Osteoblast (primary cell): ENCODE results near the gene C1orf210. TPM values are rescaled to one million over a fixed set of nuclear protein-coding genes. Genes with fewer than 3 reads are reported as not detected.
A peak's percentile ranks its signal among the peaks of the same experiment; 100 is the strongest.

Experiments used
- DNase-seq: peaks from one replicate; pipeline ENCODE4 v3.0.0; 2011; ENCODE audit warnings: low spot score, mixed read lengths; ENCODE audit not compliant: insufficient read length; ENCODE audit errors: missing footprints
- H2AFZ ChIP-seq: 2 replicates; pipeline ENCODE4 v1.6.0; 2011; ENCODE audit warnings: mild to moderate bottlenecking, low read length
- H3K27ac ChIP-seq: 2 replicates; pipeline ENCODE4 v1.5.1; 2011; ENCODE audit warnings: mild to moderate bottlenecking, low read depth, low read length, moderate library complexity
- H3K27me3 ChIP-seq: 2 replicates; pipeline ENCODE4 v1.6.0; 2012; ENCODE audit warnings: mild to moderate bottlenecking, control low read depth, inconsistent platforms, low read length, moderate library complexity; ENCODE audit not compliant: insufficient read depth
- H3K36me3 ChIP-seq: 2 replicates; pipeline ENCODE4 v1.5.1; 2011; ENCODE audit warnings: mild to moderate bottlenecking, low read length, control low read depth, moderate library complexity; ENCODE audit not compliant: insufficient read depth
- H3K4me1 ChIP-seq: 2 replicates; pipeline ENCODE4 v1.5.1; 2011; ENCODE audit warnings: mild to moderate bottlenecking, low read length, control low read depth, moderate library complexity; ENCODE audit not compliant: insufficient read depth
- H3K4me2 ChIP-seq: 2 replicates; pipeline ENCODE4 v1.6.0; 2011; ENCODE audit warnings: mild to moderate bottlenecking, low read length; ENCODE audit not compliant: insufficient read depth
- H3K4me3 ChIP-seq: fragments of 200-600 bp; sonication (generic); 3 replicates; pipeline ENCODE4 v1.5.1; 2012; ENCODE audit warnings: mild to moderate bottlenecking, low read length, inconsistent platforms; ENCODE audit not compliant: insufficient read depth
- H3K79me2 ChIP-seq: 2 replicates; pipeline ENCODE4 v1.6.0; 2012; ENCODE audit warnings: mild to moderate bottlenecking, low read length, control low read depth, inconsistent platforms; ENCODE audit not compliant: insufficient read depth
- H3K9me3 ChIP-seq: 2 replicates; pipeline ENCODE4 v1.5.1; 2011; ENCODE audit warnings: low read depth, low read length, control low read depth
- H4K20me1 ChIP-seq: 2 replicates; pipeline ENCODE4 v1.6.0; 2012; ENCODE audit warnings: mild to moderate bottlenecking, low read length, control low read depth; ENCODE audit not compliant: insufficient read depth
- total RNA-seq: library from RNA; depleted of rRNA; stranded (reverse); fragments of >200 nt; gene quantifications from 2 replicates; pipeline ENCODE4 v1.2.3, GENCODE V29; 2012
- TF ChIP-seq, protein P1 (sequence below): IDR thresholded peaks from 2 replicates; pipeline ENCODE4 v1.5.1; 2011; ENCODE audit warnings: mild to moderate bottlenecking, low read depth, low read length, moderate library complexity; ENCODE audit errors: extremely low read depth

Gene C1orf210
- total RNA-seq, 1 donor = not detected

DNA sequence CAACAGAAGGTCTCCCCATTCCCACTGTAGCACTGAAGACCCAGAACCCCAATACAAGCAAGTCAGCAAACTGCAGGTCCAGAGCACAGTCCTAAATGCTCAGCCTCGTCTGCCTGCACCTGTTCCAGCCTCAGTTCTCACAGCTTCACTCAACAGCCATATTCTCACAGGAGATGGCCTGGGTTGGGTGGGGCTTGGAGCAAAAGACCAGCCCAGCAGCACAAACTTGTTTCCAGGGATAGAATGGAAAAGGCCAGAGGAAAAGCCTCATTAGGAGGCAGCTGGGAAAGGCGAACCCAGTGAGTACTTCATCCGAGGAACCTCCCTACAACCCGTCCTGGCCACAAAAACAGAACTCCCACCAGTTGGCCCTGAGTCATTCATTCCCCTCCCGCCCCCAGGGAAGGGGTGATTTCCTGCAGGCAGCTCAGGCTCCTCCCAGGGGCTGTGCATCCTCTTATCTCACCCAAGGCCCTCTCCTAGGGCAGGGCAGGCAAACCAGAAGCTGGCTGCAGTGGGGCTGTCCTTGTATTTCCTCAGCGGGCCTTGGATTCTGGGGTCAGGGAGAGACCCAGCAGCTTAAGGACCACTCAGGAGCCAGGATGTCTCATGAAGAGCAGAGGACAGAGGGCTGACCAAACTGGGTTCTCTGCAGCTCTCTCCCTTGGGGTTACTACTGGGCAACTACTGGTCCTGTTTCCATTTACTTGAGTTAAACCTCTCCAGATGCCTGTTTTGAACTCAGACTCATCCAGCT, 44.8 kb upstream of the C1orf210 start:
- peak overlapping the region; percentile 39 for H3K4me2 ChIP-seq
- peak; percentile 98 for DNase-seq
- H3K27me3 ChIP-seq = no peaks in the 10 kb centered on the region
- no peaks in the 10 kb centered on the region for H3K36me3 ChIP-seq
- no peaks in the 10 kb centered on the region for H4K20me1 ChIP-seq
- peak overlapping the region; percentile 48 for H3K27ac ChIP-seq
- TF ChIP-seq, protein P1, sequence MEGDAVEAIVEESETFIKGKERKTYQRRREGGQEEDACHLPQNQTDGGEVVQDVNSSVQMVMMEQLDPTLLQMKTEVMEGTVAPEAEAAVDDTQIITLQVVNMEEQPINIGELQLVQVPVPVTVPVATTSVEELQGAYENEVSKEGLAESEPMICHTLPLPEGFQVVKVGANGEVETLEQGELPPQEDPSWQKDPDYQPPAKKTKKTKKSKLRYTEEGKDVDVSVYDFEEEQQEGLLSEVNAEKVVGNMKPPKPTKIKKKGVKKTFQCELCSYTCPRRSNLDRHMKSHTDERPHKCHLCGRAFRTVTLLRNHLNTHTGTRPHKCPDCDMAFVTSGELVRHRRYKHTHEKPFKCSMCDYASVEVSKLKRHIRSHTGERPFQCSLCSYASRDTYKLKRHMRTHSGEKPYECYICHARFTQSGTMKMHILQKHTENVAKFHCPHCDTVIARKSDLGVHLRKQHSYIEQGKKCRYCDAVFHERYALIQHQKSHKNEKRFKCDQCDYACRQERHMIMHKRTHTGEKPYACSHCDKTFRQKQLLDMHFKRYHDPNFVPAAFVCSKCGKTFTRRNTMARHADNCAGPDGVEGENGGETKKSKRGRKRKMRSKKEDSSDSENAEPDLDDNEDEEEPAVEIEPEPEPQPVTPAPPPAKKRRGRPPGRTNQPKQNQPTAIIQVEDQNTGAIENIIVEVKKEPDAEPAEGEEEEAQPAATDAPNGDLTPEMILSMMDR = no peak
- H2AFZ ChIP-seq = peak overlapping the region; percentile 89
- no peaks in the 10 kb centered on the region for H3K79me2 ChIP-seq
- no peak overlapping the region for H3K4me3 ChIP-seq
- no peaks in the 10 kb centered on the region for H3K9me3 ChIP-seq
- peaks cover 14% of the 10 kb centered on the region for H3K4me1 ChIP-seq

GRCh38 chr1:43327549-43328292, 42.3 kb upstream of the C1orf210 start:
- H3K27ac ChIP-seq = no peak overlapping the region
- DNase-seq = no peak
- H3K27me3 ChIP-seq = no peaks in the 10 kb centered on the region
- no peak overlapping the region for H3K4me3 ChIP-seq
- no peak overlapping the region for H3K4me2 ChIP-seq
- H3K4me1 ChIP-seq = peaks cover 14% of the 10 kb centered on the region
- TF ChIP-seq, protein P1 = no peak
- no peak overlapping the region for H2AFZ ChIP-seq
- H3K9me3 ChIP-seq = no peaks in the 10 kb centered on the region
- no peaks in the 10 kb centered on the region for H3K36me3 ChIP-seq
- no peaks in the 10 kb centered on the region for H4K20me1 ChIP-seq
- no peaks in the 10 kb centered on the region for H3K79me2 ChIP-seq

GRCh38 chr1:43325381-43325780, 40.0 kb upstream of the C1orf210 start:
- DNase-seq = no peak
- TF ChIP-seq, protein P1 = no peak
- Histone ChIP-seq H3K9me3 (no peaks in the 10 kb centered on the region), H2AFZ (no peak overlapping the region), H4K20me1 (no peaks in the 10 kb centered on the region), H3K79me2 (no peaks in the 10 kb centered on the region), H3K27ac (no peak overlapping the region), H3K4me3 (no peak overlapping the region), H3K4me2 (no peak overlapping the region), H3K36me3 (no peaks in the 10 kb centered on the region), H3K27me3 (no peaks in the 10 kb centered on the region), H3K4me1 (peaks cover 8% of the 10 kb centered on the region)

DNA sequence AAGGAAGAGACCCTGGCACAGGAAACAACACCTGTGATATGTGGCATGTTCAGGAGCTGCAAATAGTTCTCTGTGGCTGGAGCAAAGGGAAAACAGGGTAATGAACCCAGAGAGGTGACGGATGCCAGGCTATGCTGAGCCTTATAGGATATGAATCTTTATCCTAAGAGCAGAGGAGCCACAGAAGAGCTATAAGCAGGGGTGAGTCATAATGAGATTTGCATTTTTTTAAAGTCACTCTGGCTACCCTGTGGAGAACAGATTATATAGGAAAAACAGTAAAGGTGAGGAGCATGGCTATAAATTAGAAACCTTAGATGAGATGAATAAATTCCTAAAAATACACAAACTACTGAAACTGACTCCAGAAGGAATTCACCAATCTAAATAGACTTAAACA, 39.4 kb upstream of the C1orf210 start:
- DNase-seq = no peak
- Histone ChIP-seq H3K36me3 (no peaks in the 10 kb centered on the region), H3K4me2 (no peak overlapping the region), H4K20me1 (no peaks in the 10 kb centered on the region), H2AFZ (no peak overlapping the region), H3K27me3 (no peaks in the 10 kb centered on the region), H3K4me3 (no peak overlapping the region), H3K9me3 (no peaks in the 10 kb centered on the region), H3K4me1 (peaks cover 3% of the 10 kb centered on the region), H3K27ac (no peak overlapping the region), H3K79me2 (no peaks in the 10 kb centered on the region)
- TF ChIP-seq, protein P1 = no peak
